Upper lobe of right lung (tissue), 1 donor: ENCODE measurements around the gene SLC66A1. TPM values are rescaled to one million over a fixed set of nuclear protein-coding genes. Genes with fewer than 3 reads are reported as not detected.

ENCODE experiments used
- ATAC-seq: fragments of 200-7000 bp; cut with Tn5 transposase; one replicate; pipeline ENCODE4 v1.9.1; 2020; ENCODE audit warnings: mild to moderate bottlenecking, moderate library complexity
- DNase-seq: peaks from one replicate; pipeline ENCODE4 v3.0.0-alpha.2; 2020
- H3K27ac ChIP-seq: fragments of 200-600 bp; one replicate; pipeline ENCODE4 v1.8.0; 2022
- H3K27me3 ChIP-seq: fragments of 200-600 bp; one replicate; pipeline ENCODE4 v1.8.0; 2022; ENCODE audit warnings: mild to moderate bottlenecking
- H3K36me3 ChIP-seq: fragments of 200-600 bp; one replicate; pipeline ENCODE4 v1.8.0; 2022
- H3K4me1 ChIP-seq: fragments of 200-600 bp; one replicate; pipeline ENCODE4 v1.8.0; 2022
- H3K4me3 ChIP-seq: fragments of 200-600 bp; one replicate; pipeline ENCODE4 v1.8.0; 2022; ENCODE audit warnings: mild to moderate bottlenecking
- H3K9me3 ChIP-seq: fragments of 200-600 bp; one replicate; pipeline ENCODE4 v1.8.0; 2022
- intact Hi-C: fragments of 100-400 bp; cut with DNase I; formaldehyde crosslinking; loops from one replicate; pipeline ENCODE4 v1.11.0; 2022
- total RNA-seq: library from RNA; stranded (reverse); fragmentation: NEBNext Ultra II Directional; extraction: Animal tissue kit (Norgen Biotek cat#: 25700); gene quantifications from one replicate; pipeline ENCODE4 v1.2.1, GENCODE V29; 2021
- TF ChIP-seq, protein P1 (sequence below): fragments of 200-600 bp; IDR thresholded peaks from one replicate; pipeline ENCODE4 v1.8.0; 2022; ENCODE audit warnings: antibody characterized with exemption
- donor health status: DM: no; HTN: yes; CAD: no; lungs with severe emphysema.

The SLC66A1 gene
- total RNA-seq, 1 donor from 2014 or later: 20.9 TPM

DNA sequence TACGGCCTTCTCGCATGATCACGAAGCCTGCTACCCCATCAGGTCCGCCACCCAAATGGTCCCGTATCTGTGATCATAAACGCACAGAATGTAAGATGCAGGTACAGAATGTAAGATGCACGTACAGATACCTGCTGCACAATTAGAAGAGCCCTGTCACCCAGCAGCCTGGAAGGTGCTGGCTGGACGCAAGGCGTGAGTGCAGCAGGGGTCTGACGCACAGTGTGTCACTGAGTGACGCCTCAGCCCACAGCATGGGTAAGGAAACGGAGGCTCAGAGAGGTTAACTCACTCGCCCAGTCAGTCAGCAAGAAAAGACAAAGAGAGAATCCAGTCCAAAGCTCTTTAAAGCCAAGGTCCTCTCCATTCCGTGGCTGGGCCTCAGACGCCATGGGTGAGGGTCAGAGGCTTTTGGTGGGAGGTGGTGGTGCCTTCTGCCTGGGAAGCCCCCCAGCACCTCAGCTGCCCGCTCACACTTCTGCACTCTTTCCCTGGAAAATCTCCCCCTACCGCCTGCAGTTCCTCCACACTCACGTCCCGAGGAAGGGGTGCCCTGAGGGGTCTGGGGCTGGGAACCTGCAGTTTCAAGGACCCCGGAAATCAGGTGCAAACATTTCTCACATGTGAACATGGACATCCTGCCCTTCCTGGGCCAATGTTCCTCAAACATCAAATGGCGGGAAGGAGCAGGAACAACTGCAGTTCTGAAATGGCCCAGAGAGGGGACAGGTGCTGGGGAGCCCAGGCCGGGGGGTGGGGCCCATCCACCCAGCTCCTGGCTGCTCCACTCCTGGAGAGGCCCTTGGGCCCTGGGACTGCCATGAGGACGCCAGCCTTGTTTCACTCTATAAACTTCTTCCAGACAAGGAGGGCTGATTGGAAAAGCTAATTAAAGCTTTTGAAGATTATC lies 59.4 kb downstream of the SLC66A1 start:
- Histone ChIP-seq H3K4me1 (peaks cover 37% of the 10 kb centered on the region), H3K4me3 (no peak overlapping the region), H3K27ac (peak overlapping the region; percentile 15), H3K36me3 (peaks cover 39% of the 10 kb centered on the region), H3K27me3 (no peaks in the 10 kb centered on the region), H3K9me3 (no peaks in the 10 kb centered on the region)
- TF ChIP-seq, protein P1, sequence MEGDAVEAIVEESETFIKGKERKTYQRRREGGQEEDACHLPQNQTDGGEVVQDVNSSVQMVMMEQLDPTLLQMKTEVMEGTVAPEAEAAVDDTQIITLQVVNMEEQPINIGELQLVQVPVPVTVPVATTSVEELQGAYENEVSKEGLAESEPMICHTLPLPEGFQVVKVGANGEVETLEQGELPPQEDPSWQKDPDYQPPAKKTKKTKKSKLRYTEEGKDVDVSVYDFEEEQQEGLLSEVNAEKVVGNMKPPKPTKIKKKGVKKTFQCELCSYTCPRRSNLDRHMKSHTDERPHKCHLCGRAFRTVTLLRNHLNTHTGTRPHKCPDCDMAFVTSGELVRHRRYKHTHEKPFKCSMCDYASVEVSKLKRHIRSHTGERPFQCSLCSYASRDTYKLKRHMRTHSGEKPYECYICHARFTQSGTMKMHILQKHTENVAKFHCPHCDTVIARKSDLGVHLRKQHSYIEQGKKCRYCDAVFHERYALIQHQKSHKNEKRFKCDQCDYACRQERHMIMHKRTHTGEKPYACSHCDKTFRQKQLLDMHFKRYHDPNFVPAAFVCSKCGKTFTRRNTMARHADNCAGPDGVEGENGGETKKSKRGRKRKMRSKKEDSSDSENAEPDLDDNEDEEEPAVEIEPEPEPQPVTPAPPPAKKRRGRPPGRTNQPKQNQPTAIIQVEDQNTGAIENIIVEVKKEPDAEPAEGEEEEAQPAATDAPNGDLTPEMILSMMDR: no peak
- intact Hi-C loops: no loop called here
- DNase-seq (no peak), ATAC-seq (no peak)

DNA sequence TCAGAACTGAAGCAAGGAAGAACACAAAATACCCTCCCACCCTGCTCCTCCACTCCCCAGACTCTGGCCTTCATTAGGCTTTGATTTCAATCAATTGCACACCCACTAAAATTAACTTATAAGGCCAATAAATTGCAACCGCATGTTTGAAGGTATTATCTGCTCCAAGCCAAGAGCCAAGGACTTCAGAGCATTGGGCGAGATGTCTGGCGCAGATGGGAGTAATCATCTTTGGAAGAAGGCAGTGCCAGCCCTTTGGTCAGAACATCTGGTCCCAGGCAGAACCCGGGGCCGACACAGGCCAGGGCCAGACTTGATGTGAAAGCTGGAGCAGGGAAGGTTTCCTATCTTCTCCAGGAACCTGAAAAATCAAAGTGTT lies 60.0 kb downstream of the SLC66A1 start:
- DNase-seq: no peak
- intact Hi-C loops: no loop called here
- Histone ChIP-seq H3K27me3 (no peaks in the 10 kb centered on the region), H3K9me3 (no peaks in the 10 kb centered on the region), H3K4me1 (peaks cover 32% of the 10 kb centered on the region), H3K27ac (no peak overlapping the region), H3K4me3 (no peak overlapping the region), H3K36me3 (peaks cover 45% of the 10 kb centered on the region)
- ATAC-seq: no peak
- TF ChIP-seq, protein P1: no peak

DNA sequence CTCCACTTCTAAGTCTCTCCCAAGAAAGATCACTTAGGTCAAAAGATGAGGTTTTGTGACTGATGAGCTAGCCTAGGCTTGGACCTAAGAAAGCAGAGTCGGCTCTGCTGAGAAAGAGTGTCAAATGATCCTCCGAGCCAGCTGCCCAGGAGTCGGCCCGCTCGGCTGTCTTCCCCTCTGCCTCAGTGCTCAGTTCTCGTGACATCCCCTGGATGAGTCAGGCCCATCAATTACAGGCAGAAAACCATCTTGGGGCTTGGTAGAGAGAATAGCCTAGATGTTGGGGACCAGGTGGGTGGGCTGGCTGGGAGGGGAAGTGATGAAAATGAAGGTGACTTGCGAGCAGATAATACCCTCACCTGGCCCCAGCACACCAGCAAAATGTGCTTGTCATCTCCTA lies 60.5 kb downstream of the SLC66A1 start:
- H3K27ac ChIP-seq: no peak overlapping the region
- intact Hi-C loops: no loop called here
- H3K4me3 ChIP-seq: no peak overlapping the region
- H3K9me3 ChIP-seq: no peaks in the 10 kb centered on the region
- TF ChIP-seq, protein P1: no peak
- ATAC-seq (no peak), DNase-seq (no peak)
- H3K4me1 ChIP-seq: peaks cover 32% of the 10 kb centered on the region
- H3K36me3 ChIP-seq: peaks cover 50% of the 10 kb centered on the region
- H3K27me3 ChIP-seq: no peaks in the 10 kb centered on the region

DNA sequence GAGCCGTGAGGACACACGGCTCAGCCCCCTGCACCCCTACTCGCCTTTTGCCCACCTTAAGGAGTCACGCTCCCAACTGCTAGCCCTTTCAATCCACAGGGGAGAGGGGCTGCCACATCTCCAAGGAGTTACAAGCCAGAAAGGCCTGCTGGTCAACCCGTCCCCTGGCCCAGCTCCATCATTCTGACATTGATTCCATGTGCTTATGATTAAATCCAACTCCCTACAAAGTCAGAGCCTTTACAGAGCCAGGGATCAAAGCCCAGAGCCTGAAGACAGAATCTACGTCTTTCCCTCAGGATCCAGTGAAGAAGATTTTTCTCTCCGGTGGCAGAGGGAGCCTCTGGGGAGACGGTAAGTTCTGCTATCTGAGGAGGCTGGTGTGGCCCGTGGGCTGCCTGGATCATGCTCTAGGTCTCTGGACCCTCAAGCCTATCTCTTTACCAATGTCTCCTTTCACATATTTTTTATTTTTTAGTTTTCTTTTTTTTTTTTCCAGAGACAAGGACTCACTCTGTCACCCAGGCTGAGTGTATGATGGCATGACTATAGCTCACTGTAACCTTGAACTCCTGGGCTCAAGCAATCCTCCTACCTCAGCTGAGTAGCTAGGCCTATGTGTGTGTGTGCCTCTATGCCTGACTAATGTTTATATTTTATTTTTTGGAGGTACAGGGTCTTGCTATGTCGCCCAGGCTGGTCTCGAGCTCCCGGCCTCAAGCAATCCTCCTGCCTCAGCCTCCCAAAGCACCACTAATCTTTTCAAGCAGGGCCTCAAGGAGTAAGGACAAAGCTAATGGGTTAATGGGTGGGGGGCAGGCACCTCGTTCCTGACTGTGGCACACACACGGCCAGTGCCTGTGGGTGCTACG lies 61.3 kb downstream of the SLC66A1 start:
- peaks cover 58% of the 10 kb centered on the region for H3K36me3 ChIP-seq

DNA sequence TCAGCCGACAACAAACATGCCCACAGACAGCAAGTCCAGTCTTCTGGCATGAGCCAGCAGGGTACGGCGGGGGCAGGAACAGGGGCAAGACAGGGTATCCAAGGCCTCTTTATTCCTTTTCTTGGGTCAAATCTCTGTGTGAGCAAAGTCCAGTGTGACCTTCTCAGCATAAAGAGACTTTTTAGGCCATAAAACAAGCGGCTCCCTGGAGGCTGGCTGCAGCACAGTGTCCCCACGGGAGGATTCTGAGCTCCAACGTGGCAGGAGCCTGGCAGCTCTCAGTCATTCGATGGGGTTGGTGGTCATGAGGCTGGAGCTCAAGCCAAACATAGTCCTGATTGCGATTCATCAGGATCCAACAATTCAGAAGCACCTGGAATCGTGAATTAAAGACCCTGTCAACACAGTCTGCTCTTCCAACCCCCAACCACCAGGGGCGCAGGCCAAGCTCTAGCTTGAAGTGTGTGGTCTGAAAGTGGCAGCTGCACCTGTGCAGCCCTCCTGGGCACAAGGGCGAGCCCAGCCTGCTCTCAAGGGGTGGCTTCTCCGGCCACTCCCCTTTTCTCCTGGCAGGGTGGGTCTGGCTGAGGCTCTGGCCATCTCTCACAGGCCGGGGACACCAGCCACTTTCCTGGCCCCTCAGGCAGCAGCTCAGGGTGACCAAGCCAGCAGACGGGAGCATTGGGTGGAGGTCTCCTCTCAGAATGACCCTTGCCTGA lies 62.1 kb downstream of the SLC66A1 start:
- Histone ChIP-seq H3K4me1 (peaks cover 27% of the 10 kb centered on the region), H3K9me3 (no peaks in the 10 kb centered on the region), H3K27me3 (no peaks in the 10 kb centered on the region), H3K36me3 (peaks cover 65% of the 10 kb centered on the region), H3K4me3 (no peak overlapping the region), H3K27ac (no peak overlapping the region)
- TF ChIP-seq, protein P1: peak; percentile 19
- DNase-seq (no peak), ATAC-seq (no peak)
- intact Hi-C loops: no loop called here

More for the DNA sequence above, 61.3 kb downstream of the SLC66A1 start:
- Histone ChIP-seq H3K9me3 (no peaks in the 10 kb centered on the region), H3K27ac (peak overlapping the region; percentile 33), H3K4me1 (peaks cover 32% of the 10 kb centered on the region), H3K4me3 (no peak overlapping the region), H3K27me3 (no peaks in the 10 kb centered on the region)
- intact Hi-C loops: no loop called here
- DNase-seq (no peak), ATAC-seq (no peak)
- TF ChIP-seq, protein P1: no peak
